ENCODE results near the gene TMEM53.
A peak's percentile ranks its signal among the peaks of the same experiment; 100 is the strongest.

TMEM53 gene

DNA sequence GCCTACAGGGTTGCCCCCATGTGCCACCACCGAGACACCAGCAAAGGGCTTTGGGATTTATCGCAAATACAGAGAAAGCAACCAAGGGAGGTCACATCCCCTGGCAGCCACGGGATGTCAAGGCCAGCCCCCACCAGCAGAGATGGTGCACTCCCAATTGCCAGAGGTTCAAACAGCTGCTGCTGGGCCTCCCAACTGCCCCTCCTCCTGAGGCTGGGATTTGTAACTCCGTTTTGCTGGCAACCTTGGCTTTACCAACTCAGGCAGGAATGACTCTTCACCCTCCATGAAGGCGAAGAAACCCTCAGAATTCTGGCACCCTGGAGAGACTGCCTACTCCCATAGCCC lies 11.6 kb downstream of the TMEM53 start:
- H3K4me1 ChIP-seq (ENCODE audit: control insufficient read depth, insufficient read depth, low read length) = peaks cover 3% of the 10 kb centered on the region
- no peak overlapping the region for H3K9ac ChIP-seq (ENCODE audit: low read length)
- H3K27me3 ChIP-seq (ENCODE audit: control insufficient read depth, insufficient read depth, low read length) = no peaks in the 10 kb centered on the region
- no peaks in the 10 kb centered on the region for H3K36me3 ChIP-seq (ENCODE audit: control insufficient read depth, insufficient read depth, low read length)
- H3K27ac ChIP-seq (ENCODE audit: low read depth, low read length) = no peak overlapping the region
- H3K4me3 ChIP-seq (ENCODE audit: low read length) = no peak overlapping the region

DNA sequence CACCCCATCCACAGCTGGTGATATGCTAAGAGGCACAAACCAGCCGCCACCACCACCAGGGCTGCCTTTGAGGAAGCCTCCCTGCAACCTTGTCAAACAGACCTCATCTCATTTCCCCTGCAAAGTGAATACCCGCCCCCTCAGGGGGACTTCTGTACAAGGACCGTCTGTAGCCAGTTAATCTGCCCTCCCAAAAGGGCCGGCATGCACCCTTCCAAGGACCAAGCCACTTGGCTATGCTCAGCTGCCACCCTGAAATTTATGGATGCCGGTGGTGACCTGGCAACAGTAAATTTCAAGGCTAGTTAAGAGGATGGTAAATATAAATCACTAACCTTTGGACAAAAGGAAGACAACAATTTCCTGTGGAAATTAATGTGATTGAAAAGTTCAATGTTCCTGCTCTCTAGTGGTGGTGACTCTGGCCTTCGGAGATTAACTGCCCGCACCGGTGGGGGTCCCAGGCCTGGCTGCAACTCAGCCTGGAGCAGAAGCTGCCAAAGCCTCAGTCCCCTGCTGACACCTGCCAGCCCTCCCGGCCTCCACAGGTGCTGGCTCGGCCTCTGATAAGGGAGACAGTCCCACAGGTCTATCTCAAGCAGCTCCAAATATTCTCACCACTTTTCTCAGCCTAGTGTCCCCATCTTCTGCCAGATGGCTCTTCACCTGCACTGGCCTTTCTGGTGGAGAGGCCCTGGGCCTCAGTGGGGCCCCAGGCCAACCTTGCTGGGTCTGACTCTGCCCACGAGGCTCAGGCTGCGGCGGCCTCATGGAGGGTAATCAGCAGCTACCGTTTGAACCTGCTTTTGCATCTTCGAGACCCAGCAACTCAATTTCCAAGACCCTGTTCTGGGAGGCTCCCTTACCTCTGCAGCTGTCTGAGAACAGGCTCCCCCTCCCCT lies 12.2 kb downstream of the TMEM53 start:
- H3K9ac ChIP-seq (ENCODE audit: low read length) = no peak overlapping the region
- H3K27me3 ChIP-seq (ENCODE audit: control insufficient read depth, insufficient read depth, low read length) = no peaks in the 10 kb centered on the region
- peaks cover 3% of the 10 kb centered on the region for H3K4me1 ChIP-seq (ENCODE audit: control insufficient read depth, insufficient read depth, low read length)
- H3K27ac ChIP-seq (ENCODE audit: low read depth, low read length) = no peak overlapping the region
- no peaks in the 10 kb centered on the region for H3K36me3 ChIP-seq (ENCODE audit: control insufficient read depth, insufficient read depth, low read length)
- H3K4me3 ChIP-seq (ENCODE audit: low read length) = no peak overlapping the region

DNA sequence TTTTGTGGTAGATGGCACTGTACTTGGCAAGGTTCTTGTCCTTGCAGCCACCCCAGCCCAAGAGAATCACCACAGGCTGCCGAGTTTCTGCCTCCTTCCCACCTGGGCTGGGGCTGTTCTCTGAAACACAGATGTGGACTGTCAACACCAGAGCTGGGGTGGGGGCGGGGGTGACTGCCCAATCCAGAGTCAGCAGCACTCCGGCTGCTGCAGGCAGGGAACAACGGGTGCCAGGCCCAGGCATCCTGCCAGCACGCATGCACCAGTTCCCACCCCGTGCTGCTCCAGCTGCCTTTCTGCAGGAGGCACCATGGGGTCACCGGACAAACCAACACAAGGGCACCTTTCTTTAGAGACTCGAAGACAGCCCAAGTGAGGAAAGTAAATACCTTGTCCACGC lies 14.1 kb downstream of the TMEM53 start:
- H3K9ac ChIP-seq (ENCODE audit: low read length) = no peak overlapping the region
- H3K4me1 ChIP-seq (ENCODE audit: control insufficient read depth, insufficient read depth, low read length) = peaks cover 3% of the 10 kb centered on the region
- no peaks in the 10 kb centered on the region for H3K36me3 ChIP-seq (ENCODE audit: control insufficient read depth, insufficient read depth, low read length)
- H3K27ac ChIP-seq (ENCODE audit: low read depth, low read length) = no peak overlapping the region
- H3K27me3 ChIP-seq (ENCODE audit: control insufficient read depth, insufficient read depth, low read length) = no peaks in the 10 kb centered on the region
- H3K4me3 ChIP-seq (ENCODE audit: low read length) = no peak overlapping the region

DNA sequence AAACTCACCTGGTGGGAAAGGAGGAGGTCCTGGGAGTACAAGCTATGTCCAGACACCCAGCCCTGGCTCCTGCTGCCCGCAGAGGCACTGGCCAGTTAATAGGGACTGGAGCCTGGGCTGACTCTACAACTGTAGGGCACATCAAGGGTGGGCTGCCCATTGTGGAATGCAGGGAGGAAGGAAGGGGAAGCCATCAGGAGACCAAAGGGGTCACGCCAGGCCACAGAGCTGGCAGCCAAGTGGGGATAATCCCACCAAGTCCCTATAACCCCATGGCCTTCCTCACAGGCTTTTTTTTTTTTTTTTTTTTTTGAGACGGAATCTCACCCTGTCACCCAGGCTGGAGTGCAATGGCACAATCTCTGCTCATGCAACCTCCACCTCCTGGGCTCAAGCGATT lies 14.7 kb downstream of the TMEM53 start:
- Histone ChIP-seq H3K36me3 (ENCODE audit: control insufficient read depth, insufficient read depth, low read length) (peaks cover under 1% of the 10 kb centered on the region), H3K27me3 (ENCODE audit: control insufficient read depth, insufficient read depth, low read length) (no peaks in the 10 kb centered on the region), H3K4me3 (ENCODE audit: low read length) (no peak overlapping the region), H3K4me1 (ENCODE audit: control insufficient read depth, insufficient read depth, low read length) (peaks cover 3% of the 10 kb centered on the region), H3K27ac (ENCODE audit: low read depth, low read length) (no peak overlapping the region), H3K9ac (ENCODE audit: low read length) (no peak overlapping the region)

DNA sequence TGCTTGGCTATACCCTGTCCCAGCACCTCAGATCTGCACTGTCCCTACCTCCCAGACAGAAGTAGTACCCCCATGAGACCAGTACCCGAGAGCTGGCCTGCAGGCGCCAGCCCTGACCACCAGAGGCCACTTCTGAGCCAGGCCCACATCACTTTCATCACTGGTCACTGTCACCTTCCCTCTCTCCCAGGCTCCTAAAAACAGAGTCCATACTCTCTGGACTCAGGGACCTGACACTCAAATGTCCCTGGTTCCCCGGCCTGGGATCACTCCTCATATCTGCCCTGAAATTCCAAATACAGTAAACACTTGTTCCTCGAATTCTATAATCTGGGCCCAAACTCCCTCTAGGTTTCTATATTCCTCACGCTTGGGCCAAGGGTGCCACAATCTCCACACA lies 18.7 kb downstream of the TMEM53 start:
- Histone ChIP-seq H3K4me3 (ENCODE audit: low read length) (no peak overlapping the region), H3K27me3 (ENCODE audit: control insufficient read depth, insufficient read depth, low read length) (no peaks in the 10 kb centered on the region), H3K9ac (ENCODE audit: low read length) (no peak overlapping the region), H3K36me3 (ENCODE audit: control insufficient read depth, insufficient read depth, low read length) (peaks cover 10% of the 10 kb centered on the region), H3K27ac (ENCODE audit: low read depth, low read length) (no peak overlapping the region), H3K4me1 (ENCODE audit: control insufficient read depth, insufficient read depth, low read length) (peaks cover 3% of the 10 kb centered on the region)

DNA sequence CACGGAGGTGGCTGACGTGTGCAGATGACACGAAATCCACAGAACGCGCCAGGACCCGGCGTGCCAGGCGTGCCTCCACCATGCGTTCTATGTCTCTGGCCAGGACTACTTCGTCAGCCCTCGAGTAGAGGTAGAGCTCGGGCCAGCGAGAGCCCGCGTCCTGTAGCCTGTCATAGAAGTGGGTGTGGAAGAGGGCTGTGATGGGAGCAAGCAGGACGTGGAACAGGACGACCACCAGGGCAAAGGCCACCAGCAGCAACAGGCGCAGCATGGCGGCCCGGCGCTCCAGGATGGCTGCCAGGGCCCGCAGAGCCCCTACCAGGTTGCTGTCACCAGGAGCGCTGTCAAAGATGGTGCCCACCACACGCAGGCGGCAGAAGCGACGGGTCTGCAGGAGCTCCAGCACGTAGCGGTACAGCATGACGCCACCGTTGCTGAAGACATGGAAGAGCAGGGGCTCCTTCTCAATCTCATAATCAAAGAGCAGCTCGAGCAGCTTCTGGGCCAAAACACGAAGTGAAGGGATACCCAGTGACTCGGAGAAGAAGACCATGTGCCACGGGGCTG lies 19.6 kb downstream of the TMEM53 start:
- Histone ChIP-seq H3K27ac (ENCODE audit: low read depth, low read length) (no peak overlapping the region), H3K4me3 (ENCODE audit: low read length) (no peak overlapping the region), H3K36me3 (ENCODE audit: control insufficient read depth, insufficient read depth, low read length) (peaks cover 17% of the 10 kb centered on the region), H3K9ac (ENCODE audit: low read length) (no peak overlapping the region), H3K27me3 (ENCODE audit: control insufficient read depth, insufficient read depth, low read length) (no peaks in the 10 kb centered on the region), H3K4me1 (ENCODE audit: control insufficient read depth, insufficient read depth, low read length) (no peaks in the 10 kb centered on the region)

DNA sequence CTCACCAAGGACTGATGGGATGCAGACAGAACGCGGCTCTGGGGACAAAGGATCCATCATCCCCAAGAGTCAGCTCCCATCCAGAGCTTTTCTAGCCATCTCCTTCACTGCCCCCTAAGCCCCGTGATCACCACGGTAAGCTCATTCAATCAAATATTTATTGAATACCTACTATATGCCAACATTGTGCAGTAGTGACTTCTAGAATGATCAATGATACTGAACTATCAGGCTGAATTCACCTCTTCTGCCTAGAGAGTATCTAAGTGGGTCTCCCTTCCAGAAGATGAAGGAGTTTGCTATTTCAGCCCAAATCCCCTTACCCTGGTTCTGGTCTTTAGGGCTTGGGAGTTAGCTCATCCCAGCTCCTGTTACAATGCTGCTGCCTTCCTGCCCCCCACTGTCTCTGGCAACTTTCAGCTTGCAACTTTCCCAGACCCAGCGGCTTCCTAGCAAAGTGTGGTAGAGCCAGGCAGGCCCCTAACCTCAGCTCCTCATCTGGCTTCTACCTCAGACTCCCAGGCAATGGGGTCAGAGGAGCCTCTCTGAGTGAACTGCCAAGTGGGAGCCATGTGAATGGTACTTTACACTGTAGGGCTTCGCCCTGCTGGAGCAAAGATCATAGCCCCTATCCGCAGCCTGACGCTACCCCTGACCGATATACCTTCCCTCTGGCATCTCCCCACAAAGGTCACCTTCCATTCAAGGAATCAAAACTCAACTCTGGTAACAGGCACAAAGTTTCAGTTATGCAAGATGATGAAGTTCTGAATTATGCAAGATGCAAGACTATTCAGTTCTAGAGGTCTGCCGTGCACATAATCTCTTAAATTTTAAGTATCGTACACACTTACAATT lies 20.9 kb downstream of the TMEM53 start:
- no peak overlapping the region for H3K27ac ChIP-seq (ENCODE audit: low read depth, low read length)
- no peaks in the 10 kb centered on the region for H3K4me1 ChIP-seq (ENCODE audit: control insufficient read depth, insufficient read depth, low read length)
- peaks cover 28% of the 10 kb centered on the region for H3K36me3 ChIP-seq (ENCODE audit: control insufficient read depth, insufficient read depth, low read length)
- no peak overlapping the region for H3K9ac ChIP-seq (ENCODE audit: low read length)
- no peak overlapping the region for H3K4me3 ChIP-seq (ENCODE audit: low read length)
- H3K27me3 ChIP-seq (ENCODE audit: control insufficient read depth, insufficient read depth, low read length) = no peaks in the 10 kb centered on the region

DNA sequence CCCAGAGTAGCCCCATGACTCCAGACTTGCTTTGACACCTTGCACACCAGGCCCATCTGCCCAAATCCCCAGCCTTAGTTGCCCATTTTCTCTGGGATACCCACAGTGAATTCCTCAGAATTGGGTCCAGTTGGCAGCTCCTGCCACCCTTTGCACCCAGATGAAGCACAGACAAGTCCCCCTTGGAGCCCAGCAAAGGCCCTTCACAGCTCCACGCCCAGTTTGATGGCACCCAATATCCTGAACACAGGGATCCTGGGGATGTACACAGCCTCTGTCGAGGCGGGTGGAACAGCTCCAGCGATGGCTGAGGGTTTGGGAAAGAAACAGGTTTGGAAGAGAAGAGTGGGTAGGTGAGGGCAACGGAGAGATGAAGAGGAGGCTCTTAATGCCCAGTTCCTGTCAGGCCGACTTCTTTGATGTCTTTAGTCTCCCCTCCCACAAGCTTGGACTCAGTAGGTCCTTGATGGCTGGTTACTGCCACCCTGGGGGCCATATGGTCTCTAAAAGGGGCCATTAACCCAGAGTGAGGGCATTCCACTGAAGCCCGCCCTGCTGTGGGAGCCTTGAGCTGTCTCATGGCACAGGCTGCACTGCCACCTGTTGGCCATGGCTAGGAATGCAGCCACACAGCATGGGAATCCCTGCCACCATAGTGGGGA lies 21.7 kb downstream of the TMEM53 start:
- Histone ChIP-seq H3K4me3 (ENCODE audit: low read length) (no peak overlapping the region), H3K27ac (ENCODE audit: low read depth, low read length) (no peak overlapping the region), H3K4me1 (ENCODE audit: control insufficient read depth, insufficient read depth, low read length) (no peaks in the 10 kb centered on the region), H3K9ac (ENCODE audit: low read length) (no peak overlapping the region), H3K36me3 (ENCODE audit: control insufficient read depth, insufficient read depth, low read length) (peaks cover 33% of the 10 kb centered on the region), H3K27me3 (ENCODE audit: control insufficient read depth, insufficient read depth, low read length) (no peaks in the 10 kb centered on the region)

DNA sequence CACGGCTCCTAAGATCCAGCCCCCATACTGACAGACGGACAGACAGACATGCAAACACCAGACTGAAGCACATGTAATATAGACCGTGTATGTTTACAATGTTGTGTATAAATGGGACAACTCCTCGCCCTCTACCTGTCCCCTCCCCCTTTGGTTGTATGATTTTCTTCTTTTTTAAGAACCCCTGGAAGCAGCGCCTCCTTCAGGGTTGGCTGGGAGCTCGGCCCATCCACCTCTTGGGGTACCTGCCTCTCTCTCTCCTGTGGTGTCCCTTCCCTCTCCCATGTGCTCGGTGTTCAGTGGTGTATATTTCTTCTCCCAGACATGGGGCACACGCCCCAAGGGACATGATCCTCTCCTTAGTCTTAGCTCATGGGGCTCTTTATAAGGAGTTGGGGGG lies 23.2 kb downstream of the TMEM53 start:
- no peak overlapping the region for H3K9ac ChIP-seq (ENCODE audit: low read length)
- peaks cover 9% of the 10 kb centered on the region for H3K4me1 ChIP-seq (ENCODE audit: control insufficient read depth, insufficient read depth, low read length)
- H3K27me3 ChIP-seq (ENCODE audit: control insufficient read depth, insufficient read depth, low read length) = no peaks in the 10 kb centered on the region
- peaks cover 37% of the 10 kb centered on the region for H3K36me3 ChIP-seq (ENCODE audit: control insufficient read depth, insufficient read depth, low read length)
- no peak overlapping the region for H3K4me3 ChIP-seq (ENCODE audit: low read length)
- H3K27ac ChIP-seq (ENCODE audit: low read depth, low read length) = peak overlapping the region; percentile 68

DNA sequence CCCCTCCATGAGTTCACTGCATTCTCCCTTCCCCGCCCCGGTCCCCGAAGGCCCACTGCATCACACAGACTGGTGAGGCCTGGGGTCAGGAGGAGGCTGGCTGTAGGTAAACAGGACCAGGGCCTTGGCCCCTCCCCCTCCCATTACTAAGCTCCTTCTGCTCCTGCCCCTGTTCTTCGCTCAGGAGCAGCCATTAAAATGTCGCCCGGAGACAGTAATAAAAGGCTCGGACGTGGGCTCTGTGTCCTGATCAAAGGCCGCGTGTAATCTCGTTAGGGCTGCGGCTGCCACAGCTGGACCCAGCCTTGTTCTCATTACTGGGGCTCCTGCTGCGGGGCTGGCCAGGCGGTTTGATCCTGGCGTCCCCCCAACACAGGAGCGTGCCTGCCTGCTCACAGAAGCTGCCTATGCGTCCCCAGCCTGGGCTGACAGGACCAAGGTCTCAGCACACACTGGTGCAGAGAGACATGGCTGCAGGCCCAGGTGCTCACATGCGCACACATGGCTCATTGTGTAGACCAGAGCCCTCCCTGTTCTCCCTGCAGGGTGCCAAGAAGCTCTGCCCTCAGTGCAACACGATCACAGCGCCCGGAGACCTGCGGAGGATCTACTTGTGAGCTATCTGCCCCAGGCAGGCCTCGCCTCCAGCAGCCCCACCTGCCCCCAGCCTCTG lies 24.0 kb downstream of the TMEM53 start:
- Histone ChIP-seq H3K27ac (ENCODE audit: low read depth, low read length) (peak overlapping the region; percentile 68), H3K27me3 (ENCODE audit: control insufficient read depth, insufficient read depth, low read length) (no peaks in the 10 kb centered on the region), H3K4me1 (ENCODE audit: control insufficient read depth, insufficient read depth, low read length) (peaks cover 16% of the 10 kb centered on the region), H3K4me3 (ENCODE audit: low read length) (no peak overlapping the region), H3K36me3 (ENCODE audit: control insufficient read depth, insufficient read depth, low read length) (peaks cover 39% of the 10 kb centered on the region), H3K9ac (ENCODE audit: low read length) (no peak overlapping the region)

DNA sequence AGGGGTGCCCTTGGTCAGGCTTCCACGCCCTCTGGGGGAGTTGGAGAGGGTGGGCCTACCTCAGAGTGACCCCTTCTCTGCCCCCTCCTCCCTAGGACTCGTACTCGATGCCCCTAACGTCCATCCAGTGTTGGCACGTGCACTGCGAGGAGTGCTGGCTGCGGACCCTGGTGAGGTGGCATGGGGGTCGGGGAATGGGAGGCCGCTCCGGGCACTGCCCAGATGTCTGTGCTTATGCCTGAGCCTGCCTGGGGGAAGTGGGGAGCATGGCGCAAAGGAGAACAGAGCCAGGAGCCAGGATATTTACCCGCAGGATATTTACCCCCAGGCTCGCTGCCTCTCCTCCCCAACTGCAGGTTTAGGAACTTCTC lies 24.5 kb downstream of the TMEM53 start:
- H3K4me1 ChIP-seq (ENCODE audit: control insufficient read depth, insufficient read depth, low read length) = peaks cover 21% of the 10 kb centered on the region
- H3K27me3 ChIP-seq (ENCODE audit: control insufficient read depth, insufficient read depth, low read length) = no peaks in the 10 kb centered on the region
- no peak overlapping the region for H3K4me3 ChIP-seq (ENCODE audit: low read length)
- H3K27ac ChIP-seq (ENCODE audit: low read depth, low read length) = peak overlapping the region; percentile 68
- H3K9ac ChIP-seq (ENCODE audit: low read length) = no peak overlapping the region
- peaks cover 42% of the 10 kb centered on the region for H3K36me3 ChIP-seq (ENCODE audit: control insufficient read depth, insufficient read depth, low read length)
